HEK293 (cell line): ENCODE data around the gene NFAT5.

Experiments used
- CTCF ChIP-seq: fragments of 450-650 bp; formaldehyde crosslinking; IDR thresholded peaks from 2 replicates; pipeline ENCODE4 v1.5.1; 2016; ENCODE audit warnings: missing biosample characterization, missing genetic modification characterization
- GFI1B ChIP-seq: fragments of 450-650 bp; formaldehyde crosslinking; IDR thresholded peaks from 2 replicates; pipeline ENCODE4 v1.5.1; 2016; ENCODE audit warnings: missing biosample characterization, missing genetic modification characterization
- INSM2 ChIP-seq: fragments of 450-650 bp; formaldehyde crosslinking; IDR thresholded peaks from 2 replicates; pipeline ENCODE4 v1.5.1; 2016; ENCODE audit warnings: missing biosample characterization, missing genetic modification characterization
- KLF17 ChIP-seq: fragments of 450-650 bp; formaldehyde crosslinking; IDR thresholded peaks from 2 replicates; pipeline ENCODE4 v1.5.1; 2016; ENCODE audit warnings: missing biosample characterization, missing genetic modification characterization
- REST ChIP-seq: fragments of 450-650 bp; formaldehyde crosslinking; IDR thresholded peaks from 2 replicates; pipeline ENCODE4 v1.5.1; 2016; ENCODE audit warnings: missing biosample characterization, missing genetic modification characterization
- ZBTB11 ChIP-seq: fragments of 450-650 bp; formaldehyde crosslinking; conservative IDR thresholded peaks from 2 replicates; pipeline ENCODE4 v1.5.1; 2016; ENCODE audit warnings: low read depth, missing biosample characterization, missing genetic modification characterization
- ZBTB49 ChIP-seq: fragments of 450-650 bp; formaldehyde crosslinking; IDR thresholded peaks from 2 replicates; pipeline ENCODE4 v1.5.1; 2016; ENCODE audit warnings: missing biosample characterization, missing genetic modification characterization, low read depth
- ZBTB8A ChIP-seq: fragments of 450-650 bp; formaldehyde crosslinking; IDR thresholded peaks from 2 replicates; pipeline ENCODE4 v1.5.1; 2016; ENCODE audit warnings: missing biosample characterization, missing genetic modification characterization
- ZNF311 ChIP-seq: fragments of 450-650 bp; formaldehyde crosslinking; IDR thresholded peaks from 2 replicates; pipeline ENCODE4 v1.5.1; 2017; ENCODE audit warnings: missing biosample characterization, missing genetic modification characterization, borderline replicate concordance
- ZNF335 ChIP-seq: fragments of 450-650 bp; formaldehyde crosslinking; conservative IDR thresholded peaks from 2 replicates; pipeline ENCODE4 v1.5.1; 2016; ENCODE audit warnings: missing biosample characterization, missing genetic modification characterization
- ZNF362 ChIP-seq: fragments of 450-650 bp; formaldehyde crosslinking; IDR thresholded peaks from 2 replicates; pipeline ENCODE4 v1.5.1; 2016; ENCODE audit warnings: missing biosample characterization, missing genetic modification characterization
- ZNF670 ChIP-seq: fragments of 450-650 bp; formaldehyde crosslinking; IDR thresholded peaks from 2 replicates; pipeline ENCODE4 v1.5.1; 2016; ENCODE audit warnings: missing biosample characterization, missing genetic modification characterization, low read depth
- ZNF677 ChIP-seq: fragments of 450-650 bp; IDR thresholded peaks from 2 replicates; pipeline ENCODE4 v1.5.0; 2018; ENCODE audit warnings: missing biosample characterization, mild to moderate bottlenecking, missing genetic modification characterization, moderate library complexity

- TF ChIP-seq GFI1B (tag by site-specific recombination): no peak
- no peak for TF ChIP-seq CTCF (tag by site-specific recombination)
- no peak for TF ChIP-seq INSM2 (tag by site-specific recombination)
- TF ChIP-seq ZNF335 (tag by site-specific recombination): no peak
- TF ChIP-seq ZBTB11 (tag by site-specific recombination): no peak
- no peak for TF ChIP-seq ZBTB8A (tag by site-specific recombination)
- no peak for TF ChIP-seq ZBTB49
- no peak for TF ChIP-seq ZNF677
- no peak for TF ChIP-seq ZNF670 (tag by site-specific recombination)
- TF ChIP-seq REST (tag by site-specific recombination): no peak
- no peak for TF ChIP-seq ZNF311
- no peak for TF ChIP-seq KLF17 (tag by site-specific recombination)
- no peak for TF ChIP-seq ZNF362 (tag by site-specific recombination)
Observed at GRCh38 chr16:69732101-69732500, 166.3 kb downstream of the NFAT5 start.
